ENCODE results near the gene PIN4. TPM values are rescaled to one million over a fixed set of nuclear protein-coding genes. Genes with fewer than 3 reads are reported as not detected.

The PIN4 gene
- total and polyA plus RNA-seq, 2 experiments from 2014 or later, result 3.5 to 80.6 TPM

DNA sequence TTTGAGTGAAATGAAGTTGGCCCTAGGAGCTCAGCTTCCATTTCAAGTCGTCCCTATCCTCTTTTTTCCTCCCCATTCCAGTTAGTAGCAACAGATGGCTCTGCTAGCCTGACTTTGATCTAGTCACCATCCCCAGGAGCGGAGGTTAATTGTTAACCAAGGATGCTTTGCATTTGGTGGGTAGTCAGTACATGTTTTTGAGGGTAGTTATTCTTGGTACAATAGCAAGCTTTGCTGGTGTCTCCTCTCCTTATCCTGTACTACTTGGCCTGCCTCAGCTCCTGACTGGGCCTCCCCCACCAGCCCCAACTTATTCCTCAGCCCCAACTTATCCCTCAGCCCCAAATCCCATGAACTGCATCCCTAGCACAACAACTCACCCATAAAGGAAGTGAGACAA, 35.0 kb upstream of the PIN4 start:
- H3K27me3 ChIP-seq (ENCODE audit: insufficient read depth), result no peaks in the 10 kb centered on the region
- no peak overlapping the region for H3K27ac ChIP-seq (ENCODE audit: low read depth)
- no peaks in the 10 kb centered on the region for H3K4me1 ChIP-seq (ENCODE audit: insufficient read depth)
- DNase-seq (ENCODE audit: low spot score) (no peak), ATAC-seq (no peak)
- H3K79me2 ChIP-seq (replicated peaks; ENCODE audit: insufficient read depth), result no peaks in the 10 kb centered on the region
- no peak overlapping the region for H3K4me3 ChIP-seq
- H3K9me2 ChIP-seq (ENCODE audit: insufficient read depth), result no peaks in the 10 kb centered on the region
- H3K27ac Mint-ChIP-seq, result no peak overlapping the region
- H3K36me3 Mint-ChIP-seq (ENCODE audit: low read depth), result peaks cover 6% of the 10 kb centered on the region
- TF ChIP-seq EZH2phosphoT487 (IDR thresholded peaks at IDR 0.05; ENCODE audit: unreplicated experiment) (no peak), CTCF (conservative IDR thresholded peaks at IDR 0.05; ENCODE audit: low read depth in 2 of 2) (no peak), STAT1 (IDR thresholded peaks at IDR 0.05; ENCODE audit: unreplicated experiment) (no peak), CREB1 (CRISPR knock-in tag; IDR thresholded peaks at IDR 0.05; ENCODE audit: low read depth) (no peak), EZH2 (IDR thresholded peaks at IDR 0.05; ENCODE audit: low read depth, unreplicated experiment) (no peak), POLR2AphosphoS5 (IDR thresholded peaks at IDR 0.05; ENCODE audit: low read depth) (no peak)
- TF ChIP-seq, protein P1, sequence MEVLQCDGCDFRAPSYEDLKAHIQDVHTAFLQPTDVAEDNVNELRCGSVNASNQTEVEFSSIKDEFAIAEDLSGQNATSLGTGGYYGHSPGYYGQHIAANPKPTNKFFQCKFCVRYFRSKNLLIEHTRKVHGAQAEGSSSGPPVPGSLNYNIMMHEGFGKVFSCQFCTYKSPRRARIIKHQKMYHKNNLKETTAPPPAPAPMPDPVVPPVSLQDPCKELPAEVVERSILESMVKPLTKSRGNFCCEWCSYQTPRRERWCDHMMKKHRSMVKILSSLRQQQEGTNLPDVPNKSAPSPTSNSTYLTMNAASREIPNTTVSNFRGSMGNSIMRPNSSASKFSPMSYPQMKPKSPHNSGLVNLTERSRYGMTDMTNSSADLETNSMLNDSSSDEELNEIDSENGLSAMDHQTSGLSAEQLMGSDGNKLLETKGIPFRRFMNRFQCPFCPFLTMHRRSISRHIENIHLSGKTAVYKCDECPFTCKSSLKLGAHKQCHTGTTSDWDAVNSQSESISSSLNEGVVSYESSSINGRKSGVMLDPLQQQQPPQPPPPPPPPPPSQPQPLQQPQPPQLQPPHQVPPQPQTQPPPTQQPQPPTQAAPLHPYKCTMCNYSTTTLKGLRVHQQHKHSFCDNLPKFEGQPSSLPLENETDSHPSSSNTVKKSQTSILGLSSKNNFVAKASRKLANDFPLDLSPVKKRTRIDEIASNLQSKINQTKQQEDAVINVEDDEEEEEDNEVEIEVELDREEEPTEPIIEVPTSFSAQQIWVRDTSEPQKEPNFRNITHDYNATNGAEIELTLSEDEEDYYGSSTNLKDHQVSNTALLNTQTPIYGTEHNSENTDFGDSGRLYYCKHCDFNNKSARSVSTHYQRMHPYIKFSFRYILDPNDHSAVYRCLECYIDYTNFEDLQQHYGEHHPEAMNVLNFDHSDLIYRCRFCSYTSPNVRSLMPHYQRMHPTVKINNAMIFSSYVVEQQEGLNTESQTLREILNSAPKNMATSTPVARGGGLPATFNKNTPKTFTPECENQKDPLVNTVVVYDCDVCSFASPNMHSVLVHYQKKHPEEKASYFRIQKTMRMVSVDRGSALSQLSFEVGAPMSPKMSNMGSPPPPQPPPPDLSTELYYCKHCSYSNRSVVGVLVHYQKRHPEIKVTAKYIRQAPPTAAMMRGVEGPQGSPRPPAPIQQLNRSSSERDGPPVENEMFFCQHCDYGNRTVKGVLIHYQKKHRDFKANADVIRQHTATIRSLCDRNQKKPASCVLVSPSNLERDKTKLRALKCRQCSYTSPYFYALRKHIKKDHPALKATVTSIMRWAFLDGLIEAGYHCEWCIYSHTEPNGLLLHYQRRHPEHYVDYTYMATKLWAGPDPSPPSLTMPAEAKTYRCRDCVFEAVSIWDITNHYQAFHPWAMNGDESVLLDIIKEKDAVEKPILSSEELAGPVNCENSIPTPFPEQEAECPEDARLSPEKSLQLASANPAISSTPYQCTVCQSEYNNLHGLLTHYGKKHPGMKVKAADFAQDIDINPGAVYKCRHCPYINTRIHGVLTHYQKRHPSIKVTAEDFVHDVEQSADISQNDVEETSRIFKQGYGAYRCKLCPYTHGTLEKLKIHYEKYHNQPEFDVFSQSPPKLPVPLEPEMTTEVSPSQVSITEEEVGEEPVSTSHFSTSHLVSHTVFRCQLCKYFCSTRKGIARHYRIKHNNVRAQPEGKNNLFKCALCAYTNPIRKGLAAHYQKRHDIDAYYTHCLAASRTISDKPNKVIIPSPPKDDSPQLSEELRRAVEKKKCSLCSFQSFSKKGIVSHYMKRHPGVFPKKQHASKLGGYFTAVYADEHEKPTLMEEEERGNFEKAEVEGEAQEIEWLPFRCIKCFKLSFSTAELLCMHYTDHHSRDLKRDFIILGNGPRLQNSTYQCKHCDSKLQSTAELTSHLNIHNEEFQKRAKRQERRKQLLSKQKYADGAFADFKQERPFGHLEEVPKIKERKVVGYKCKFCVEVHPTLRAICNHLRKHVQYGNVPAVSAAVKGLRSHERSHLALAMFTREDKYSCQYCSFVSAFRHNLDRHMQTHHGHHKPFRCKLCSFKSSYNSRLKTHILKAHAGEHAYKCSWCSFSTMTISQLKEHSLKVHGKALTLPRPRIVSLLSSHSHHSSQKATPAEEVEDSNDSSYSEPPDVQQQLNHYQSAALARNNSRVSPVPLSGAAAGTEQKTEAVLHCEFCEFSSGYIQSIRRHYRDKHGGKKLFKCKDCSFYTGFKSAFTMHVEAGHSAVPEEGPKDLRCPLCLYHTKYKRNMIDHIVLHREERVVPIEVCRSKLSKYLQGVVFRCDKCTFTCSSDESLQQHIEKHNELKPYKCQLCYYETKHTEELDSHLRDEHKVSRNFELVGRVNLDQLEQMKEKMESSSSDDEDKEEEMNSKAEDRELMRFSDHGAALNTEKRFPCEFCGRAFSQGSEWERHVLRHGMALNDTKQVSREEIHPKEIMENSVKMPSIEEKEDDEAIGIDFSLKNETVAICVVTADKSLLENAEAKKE (CRISPR knock-in tag; IDR thresholded peaks at IDR 0.05), result no peak
- no peaks in the 10 kb centered on the region for H3F3A ChIP-seq (replicated peaks; ENCODE audit: low read depth)
- H3K4me3 Mint-ChIP-seq, result no peak overlapping the region
- no peak overlapping the region for H3K4me2 ChIP-seq
- no peak overlapping the region for H2AFZ ChIP-seq
- H3K27me3 Mint-ChIP-seq (ENCODE audit: insufficient read depth, low read depth, poor library complexity), result peaks cover 5% of the 10 kb centered on the region
- no peaks in the 10 kb centered on the region for H3K36me3 ChIP-seq (ENCODE audit: insufficient read depth)
- H3K9me3 Mint-ChIP-seq, result no peaks in the 10 kb centered on the region
- no peaks in the 10 kb centered on the region for H4K20me1 ChIP-seq (replicated peaks; ENCODE audit: insufficient read depth)
- peaks cover 2% of the 10 kb centered on the region; the same call in 1 of the 3 replicates for H3K4me1 Mint-ChIP-seq

Data from GM23338 (cell line).